Renal cortical epithelial cell (primary cell): Measurements from ENCODE around the gene PLCL1. TPM values are rescaled to one million over a fixed set of nuclear protein-coding genes. Genes with fewer than 3 reads are reported as not detected.
A peak's percentile ranks its signal among the peaks of the same experiment; 100 is the strongest.

Source experiments
- DNase-seq: peaks from one replicate; pipeline ENCODE4 v3.0.0-alpha.2; 2011; ENCODE audit warnings: low read depth
- total RNA-seq: library from RNA; depleted of rRNA; stranded (reverse); fragments of >200 nt; gene quantifications from 2 replicates; pipeline ENCODE4 v1.2.3, GENCODE V29; 2014

Gene PLCL1
- total RNA-seq, 1 donor from 2014 or later: 1.2 TPM

GRCh38 chr2:198116756-198117155 is 312.4 kb downstream of the PLCL1 start:
- no peak for DNase-seq

- no peak for DNase-seq
Observed at GRCh38 chr2:198117406-198118041, 313.1 kb downstream of the PLCL1 start.

GRCh38 chr2:198127627-198128026 is 323.2 kb downstream of the PLCL1 start:
- DNase-seq: peak; percentile 68

- DNase-seq: no peak
Observed at GRCh38 chr2:198129609-198130008, 325.2 kb downstream of the PLCL1 start.

- peak; percentile 10 for DNase-seq
Observed at GRCh38 chr2:198134293-198134955, 330.0 kb downstream of the PLCL1 start.

- DNase-seq: no peak
Observed at GRCh38 chr2:198135481-198135934, 331.1 kb downstream of the PLCL1 start.

GRCh38 chr2:198136142-198136541 is 331.7 kb downstream of the PLCL1 start:
- DNase-seq: no peak

- DNase-seq: no peak
Observed at GRCh38 chr2:198137733-198138132, 333.3 kb downstream of the PLCL1 start.

- no peak for DNase-seq
Observed at GRCh38 chr2:198141726-198142125, 337.3 kb downstream of the PLCL1 start.

GRCh38 chr2:198143156-198143555 is 338.8 kb downstream of the PLCL1 start:
- DNase-seq: no peak

- DNase-seq: peak; percentile 22
Observed at GRCh38 chr2:198143793-198144192, 339.4 kb downstream of the PLCL1 start.

GRCh38 chr2:198144660-198145059 is 340.3 kb downstream of the PLCL1 start:
- no peak for DNase-seq

GRCh38 chr2:198146346-198146940 is 342.1 kb downstream of the PLCL1 start:
- DNase-seq: no peak

- no peak for DNase-seq
Observed at GRCh38 chr2:198157314-198157713, 352.9 kb downstream of the PLCL1 start.

- DNase-seq: no peak
Observed at GRCh38 chr2:198161151-198161550, 356.8 kb downstream of the PLCL1 start.

- no peak for DNase-seq
Observed at GRCh38 chr2:198162276-198162675, 357.9 kb downstream of the PLCL1 start.

GRCh38 chr2:198164843-198165242 is 360.4 kb downstream of the PLCL1 start:
- no peak for DNase-seq

- no peak for DNase-seq
Observed at GRCh38 chr2:198165289-198165688, 360.9 kb downstream of the PLCL1 start.

GRCh38 chr2:198167346-198167745 is 363.0 kb downstream of the PLCL1 start:
- DNase-seq: no peak

GRCh38 chr2:198168651-198169050 is 364.3 kb downstream of the PLCL1 start:
- DNase-seq: no peak

GRCh38 chr2:198173242-198173641 is 368.8 kb downstream of the PLCL1 start:
- no peak for DNase-seq

- no peak for DNase-seq
Observed at GRCh38 chr2:198173864-198174263, 369.5 kb downstream of the PLCL1 start.

GRCh38 chr2:198175271-198175670 is 370.9 kb downstream of the PLCL1 start:
- no peak for DNase-seq
